Glutamatergic neuron (in vitro differentiated cells): ENCODE data around the gene HEYL. TPM values are rescaled to one million over a fixed set of nuclear protein-coding genes. Genes with fewer than 3 reads are reported as not detected.
A peak's percentile ranks its signal among the peaks of the same experiment; 100 is the strongest.

Experiments
- DNase-seq: peaks from one replicate; pipeline ENCODE4 v3.0.0; 2022
- H3K27ac Mint-ChIP-seq: one replicate; pipeline ENCODE4 v1.8.0; 2020; ENCODE audit warnings: mild to moderate bottlenecking, mixed read lengths, inconsistent platforms; ENCODE audit not compliant: unreplicated experiment
- H3K27me3 Mint-ChIP-seq: one replicate; pipeline ENCODE4 v1.8.0; 2020; ENCODE audit warnings: mild to moderate bottlenecking, moderate library complexity, mixed read lengths, inconsistent platforms; ENCODE audit not compliant: unreplicated experiment
- H3K36me3 Mint-ChIP-seq: one replicate; pipeline ENCODE4 v1.8.0; 2020; ENCODE audit warnings: mild to moderate bottlenecking, mixed read lengths, inconsistent platforms; ENCODE audit not compliant: unreplicated experiment
- H3K4me1 Mint-ChIP-seq: one replicate; pipeline ENCODE4 v1.8.0; 2020; ENCODE audit warnings: mild to moderate bottlenecking, low read depth, mixed read lengths, inconsistent platforms; ENCODE audit not compliant: unreplicated experiment
- H3K4me3 Mint-ChIP-seq: one replicate; pipeline ENCODE4 v1.8.0; 2020; ENCODE audit warnings: mild to moderate bottlenecking, mixed read lengths, inconsistent platforms; ENCODE audit not compliant: unreplicated experiment
- H3K9me3 Mint-ChIP-seq: one replicate; pipeline ENCODE4 v1.8.0; 2020; ENCODE audit warnings: mild to moderate bottlenecking, moderate library complexity, mixed read lengths, inconsistent platforms; ENCODE audit not compliant: unreplicated experiment
- CTCF ChIP-seq: fragments of 200-600 bp; sonication (generic); IDR thresholded peaks from one replicate; pipeline ENCODE4 v1.5.0; 2021; ENCODE audit not compliant: partially characterized antibody, unreplicated experiment
- total RNA-seq: library from RNA; stranded (reverse); fragmentation: NEBNext Ultra II Directional; extraction: Animal tissue kit (Norgen Biotek cat#: 25700); gene quantifications from one replicate; pipeline ENCODE4 v1.2.1, GENCODE V29; 2021; ENCODE audit not compliant: unreplicated experiment

HEYL gene
- total RNA-seq, 1 donor from 2014 or later: 9.0 TPM

- peaks cover 5% of the 10 kb centered on the region for H3K36me3 Mint-ChIP-seq
- peaks cover 12% of the 10 kb centered on the region for H3K9me3 Mint-ChIP-seq
- TF ChIP-seq CTCF: no peak
- H3K27me3 Mint-ChIP-seq: peaks cover 14% of the 10 kb centered on the region
- H3K4me3 Mint-ChIP-seq: no peak overlapping the region
- peak; percentile 73 for DNase-seq
- H3K4me1 Mint-ChIP-seq: peaks cover 18% of the 10 kb centered on the region
- peak overlapping the region; percentile 69 for H3K27ac Mint-ChIP-seq
Observed at GRCh38 chr1:39646232-39647081, 7.0 kb upstream of the HEYL start.

GRCh38 chr1:39645411-39646043, 6.1 kb upstream of the HEYL start:
- H3K4me1 Mint-ChIP-seq: peaks cover 18% of the 10 kb centered on the region
- H3K4me3 Mint-ChIP-seq: no peak overlapping the region
- DNase-seq: no peak
- H3K9me3 Mint-ChIP-seq: peaks cover 12% of the 10 kb centered on the region
- peaks cover 5% of the 10 kb centered on the region for H3K36me3 Mint-ChIP-seq
- H3K27me3 Mint-ChIP-seq: peaks cover 16% of the 10 kb centered on the region
- no peak for TF ChIP-seq CTCF
- H3K27ac Mint-ChIP-seq: no peak overlapping the region

- no peak for TF ChIP-seq CTCF
- H3K4me3 Mint-ChIP-seq: no peak overlapping the region
- H3K9me3 Mint-ChIP-seq: peaks cover 13% of the 10 kb centered on the region
- peaks cover 18% of the 10 kb centered on the region for H3K4me1 Mint-ChIP-seq
- H3K36me3 Mint-ChIP-seq: peaks cover 5% of the 10 kb centered on the region
- H3K27ac Mint-ChIP-seq: no peak overlapping the region
- H3K27me3 Mint-ChIP-seq: peaks cover 16% of the 10 kb centered on the region
- DNase-seq: no peak
Observed at GRCh38 chr1:39643705-39644104, 4.3 kb upstream of the HEYL start.

- Mint-ChIP-seq H3K27me3 (peaks cover 16% of the 10 kb centered on the region), H3K36me3 (peaks cover 5% of the 10 kb centered on the region), H3K9me3 (peaks cover 13% of the 10 kb centered on the region), H3K4me3 (no peak overlapping the region), H3K27ac (no peak overlapping the region), H3K4me1 (peaks cover 13% of the 10 kb centered on the region)
- no peak for TF ChIP-seq CTCF
- DNase-seq: no peak
Observed at GRCh38 chr1:39642796-39643195, 3.4 kb upstream of the HEYL start.

GRCh38 chr1:39640861-39641260, 1.4 kb upstream of the HEYL start:
- peaks cover 16% of the 10 kb centered on the region for H3K27me3 Mint-ChIP-seq
- no peak for TF ChIP-seq CTCF
- H3K36me3 Mint-ChIP-seq: peaks cover 5% of the 10 kb centered on the region

More at GRCh38 chr1:39640861-39641260, 1.4 kb upstream of the HEYL start:
- Mint-ChIP-seq H3K27ac (no peak overlapping the region), H3K4me1 (peaks cover 10% of the 10 kb centered on the region), H3K9me3 (peaks cover 9% of the 10 kb centered on the region), H3K4me3 (no peak overlapping the region)
- DNase-seq: no peak
